IMR-90 (cell line): ENCODE results near the gene MCF2L2. TPM values are rescaled to one million over a fixed set of nuclear protein-coding genes. Genes with fewer than 3 reads are reported as not detected.

Source experiments
- ATAC-seq: fragments of 200-7000 bp; cut with Tn5 transposase; 2 replicates; pipeline ENCODE4 v1.9.1; 2020; ENCODE audit warnings: low read depth, mild to moderate bottlenecking, moderate library complexity
- BruUV-seq: library from RNA; stranded (reverse); fragments of 400-500 nt; replicated peaks from 2 replicates; lab custom pipeline; 2021; lab: Mats Ljungman, UMichigan
- CTCF ChIA-PET: fragments of 300-600 bp; formaldehyde crosslinking; extraction: SDS; loops from one replicate; lab custom pipeline; 2021; ENCODE audit warnings: antibody characterized with exemption; lab: Yijun Ruan, JAX
- POLR2A ChIA-PET: fragments of 300-600 bp; sonication (Branson Sonifier 250); formaldehyde crosslinking; loops from one replicate; lab custom pipeline; 2022; ENCODE audit warnings: antibody characterized with exemption; ENCODE audit not compliant: unreplicated experiment; lab: Charles Lee
- DNase-seq: peaks from one replicate; pipeline ENCODE4 v3.0.0; 2013
- H2AFZ ChIP-seq: replicated peaks from 2 replicates; pipeline ENCODE3; 2013; ENCODE audit warnings: low read length, mild to moderate bottlenecking; ENCODE audit not compliant: poor library complexity
- H2AK5ac ChIP-seq: 2 replicates; pipeline ENCODE4 v1.6.1; 2013; ENCODE audit warnings: low read depth, low read length, inconsistent platforms
- H2AK9ac ChIP-seq: replicated peaks from 2 replicates; pipeline ENCODE3; 2013; ENCODE audit warnings: mild to moderate bottlenecking, low read depth, low read length, moderate library complexity; ENCODE audit not compliant: poor library complexity
- H2BK120ac ChIP-seq: 2 replicates; pipeline ENCODE4 v1.6.1; 2013; ENCODE audit warnings: low read depth, low read length, inconsistent platforms
- H2BK15ac ChIP-seq: 3 replicates; pipeline ENCODE4 v1.6.1; 2013; ENCODE audit warnings: low read depth, low read length, inconsistent platforms
- H2BK20ac ChIP-seq: 2 replicates; pipeline ENCODE4 v1.6.1; 2013; ENCODE audit warnings: low read depth, mild to moderate bottlenecking, inconsistent platforms, low read length, moderate library complexity
- H2BK5ac ChIP-seq: 2 replicates; pipeline ENCODE4 v1.6.1; 2013; ENCODE audit warnings: mild to moderate bottlenecking, low read depth, low read length, inconsistent platforms; ENCODE audit not compliant: poor library complexity, severe bottlenecking
- H3K14ac ChIP-seq: replicated peaks from 2 replicates; pipeline ENCODE4 v1.6.1; 2013; ENCODE audit warnings: low read depth, low read length, inconsistent platforms
- H3K18ac ChIP-seq: 2 replicates; pipeline ENCODE4 v1.6.1; 2013; ENCODE audit warnings: low read depth, low read length, control low read depth
- H3K23ac ChIP-seq: 2 replicates; pipeline ENCODE4 v1.6.1; 2013; ENCODE audit warnings: low read depth, low read length, inconsistent platforms
- H3K27ac ChIP-seq: 2 replicates; pipeline ENCODE4 v1.5.1; 2013; ENCODE audit warnings: mild to moderate bottlenecking, control low read depth, low read length; ENCODE audit not compliant: insufficient read depth
- H3K27me3 ChIP-seq: 2 replicates; pipeline ENCODE4 v1.6.1; 2013; ENCODE audit warnings: low read length; ENCODE audit not compliant: control insufficient read depth, insufficient read depth
- H3K36me3 ChIP-seq: 2 replicates; pipeline ENCODE4 v1.6.1; 2013; ENCODE audit warnings: low read length, mixed read lengths; ENCODE audit not compliant: control insufficient read depth, insufficient read depth
- H3K4ac ChIP-seq: 2 replicates; pipeline ENCODE4 v1.6.1; 2013; ENCODE audit warnings: low read depth, low read length, inconsistent platforms
- H3K4me1 ChIP-seq: 2 replicates; pipeline ENCODE4 v1.6.1; 2013; ENCODE audit warnings: low read length, mixed read lengths; ENCODE audit not compliant: control insufficient read depth, insufficient read depth
- H3K4me2 ChIP-seq: 2 replicates; pipeline ENCODE4 v1.6.1; 2013; ENCODE audit warnings: low read depth, mild to moderate bottlenecking, control low read depth, low read length, moderate library complexity
- H3K4me3 ChIP-seq: 2 replicates; pipeline ENCODE4 v1.5.1; 2013; ENCODE audit warnings: low read depth, mild to moderate bottlenecking, control low read depth, low read length, moderate library complexity; ENCODE audit not compliant: insufficient read depth
- H3K56ac ChIP-seq: 2 replicates; pipeline ENCODE4 v1.6.1; 2013; ENCODE audit warnings: low read length, inconsistent platforms; ENCODE audit not compliant: insufficient read depth; ENCODE audit errors: extremely low read depth
- H3K79me1 ChIP-seq, 2 experiments: 2 replicates each; pipeline ENCODE4 v1.6.1; 2013; ENCODE audit warnings: low read length in 2 of 2, inconsistent platforms in 1 of 2, low read depth in 1 of 2
- H3K9ac ChIP-seq: 2 replicates; pipeline ENCODE4 v1.6.1; 2013; ENCODE audit warnings: low read depth, low read length, control low read depth
- H3K9me1 ChIP-seq: 2 replicates; pipeline ENCODE4 v1.6.1; 2013; ENCODE audit warnings: low read length, inconsistent platforms; ENCODE audit not compliant: insufficient read depth
- H3K9me3 ChIP-seq: 2 replicates; pipeline ENCODE4 v1.6.1; 2013; ENCODE audit warnings: low read length; ENCODE audit not compliant: control insufficient read depth, insufficient read depth
- H4K20me1 ChIP-seq: 2 replicates; pipeline ENCODE4 v1.6.1; 2013; ENCODE audit warnings: low read length, inconsistent platforms; ENCODE audit not compliant: insufficient read depth
- H4K5ac ChIP-seq: 2 replicates; pipeline ENCODE4 v1.6.1; 2013; ENCODE audit warnings: mild to moderate bottlenecking, low read depth, low read length, control low read depth
- H4K8ac ChIP-seq, 2 experiments: 2 replicates each; pipeline ENCODE4 v1.6.1; 2013; ENCODE audit warnings: low read depth in 2 of 2, low read length in 2 of 2, control low read depth in 1 of 2, inconsistent platforms in 1 of 2
- H4K91ac ChIP-seq: 2 replicates; pipeline ENCODE4 v1.6.1; 2013; ENCODE audit warnings: low read depth, low read length, inconsistent platforms; ENCODE audit not compliant: insufficient read depth
- CEBPB ChIP-seq: IDR thresholded peaks from 2 replicates; pipeline ENCODE4 v1.6.1; 2012; ENCODE audit warnings: low read depth, low read length, improper control_type of control experiment
- ELK1 ChIP-seq: fragments of 150-350 bp; IDR thresholded peaks from 2 replicates; pipeline ENCODE4 v1.6.1; 2016; ENCODE audit warnings: low read depth, mild to moderate bottlenecking, low read length, moderate library complexity, borderline replicate concordance
- FOS ChIP-seq: fragments of 150-350 bp; IDR thresholded peaks from 2 replicates; pipeline ENCODE4 v1.6.1; 2016; ENCODE audit warnings: low read depth, low read length
- RCOR1 ChIP-seq: IDR thresholded peaks from 2 replicates; pipeline ENCODE4 v1.6.1; 2012; ENCODE audit warnings: mild to moderate bottlenecking, low read length, improper control_type of control experiment; ENCODE audit not compliant: insufficient replicate concordance
- USF2 ChIP-seq: fragments of 150-350 bp; IDR thresholded peaks from 2 replicates; pipeline ENCODE4 v1.6.1; 2017; ENCODE audit warnings: mild to moderate bottlenecking, antibody characterized with exemption, low read length, low read depth
- WGBS, 2 experiments: methylation state at CpG; one replicate each; pipeline versions ENCODE4 v1.1.5 to v1.1.7; 2013; ENCODE audit warnings: missing lambda C conversion rate in 2 of 2; ENCODE audit not compliant: insufficient read length in 1 of 2; ENCODE audit errors: extremely low coverage in 2 of 2; 5-methylcytosine and 5-hydroxymethylcytosine counted together
- dilution Hi-C: fragments of 300-500 bp; cut with HindIII; formaldehyde crosslinking; loops from one replicate; pipeline ENCODE4 v1.14.3; 2018; ENCODE audit warnings: low sequenced_read_pairs; ENCODE audit not compliant: unreplicated experiment
- in situ Hi-C: fragments of 300-500 bp; cut with MboI; formaldehyde crosslinking; loops from 3 replicates; pipeline ENCODE4 v1.14.3; 2019; ENCODE audit warnings: low sequenced_read_pairs, inconsistent platforms, mixed read lengths
- intact Hi-C: fragments of 100-400 bp; cut with micrococcal nuclease; formaldehyde crosslinking; loops from 2 replicates; pipeline ENCODE4 v1.10.0; 2022
- polyA plus RNA-seq, 3 experiments: library from polyadenylated mRNA; depleted of rRNA; stranded (reverse); fragments of >200 nt; gene quantifications; 2 replicates each; pipeline ENCODE4 v1.2.3, GENCODE V29; 2012; ENCODE audit warnings: low replicate concordance in 1 of 3
- total RNA-seq: library from RNA; depleted of rRNA; stranded (reverse); fragments of >200 nt; gene quantifications from 2 replicates; pipeline ENCODE4 v1.2.3, GENCODE V29; 2012

MCF2L2 gene
- total and polyA plus RNA-seq, 2 of the 4 experiments (the other 2 are of a cell fraction), result under 0.01 TPM; not detected in 1

- CTCF ChIA-PET, result no interaction called here
Observed at GRCh38 chr3:183262875-183263378, 165.5 kb downstream of the MCF2L2 start.

More at GRCh38 chr3:183262875-183263378, 165.5 kb downstream of the MCF2L2 start:
- Histone ChIP-seq H2AFZ (no peak overlapping the region), H4K91ac (no peak overlapping the region), H3K9me3 (no peaks in the 10 kb centered on the region), H3K9me1 (no peaks in the 10 kb centered on the region), H2BK20ac (no peak overlapping the region), H3K4me1 (no peaks in the 10 kb centered on the region), H4K5ac (no peak overlapping the region), H3K27me3 (peaks cover 2% of the 10 kb centered on the region; the same call in 1 of the 2 replicates), H3K23ac (no peak overlapping the region), H3K4me2 (no peak overlapping the region), H3K79me1 (no peaks in the 10 kb centered on the region), H4K20me1 (no peaks in the 10 kb centered on the region; the same call in 1 of the 2 replicates), H3K36me3 (no peaks in the 10 kb centered on the region), H2BK120ac (no peak overlapping the region), H2BK15ac (no peak overlapping the region), H3K56ac (no peak overlapping the region), H3K27ac (no peak overlapping the region), H3K4me3 (no peak overlapping the region), H3K14ac (no peak overlapping the region), H3K18ac (no peak overlapping the region), H2AK9ac (no peak overlapping the region), H3K9ac (no peak overlapping the region), H2AK5ac (no peak overlapping the region), H4K8ac (no peak overlapping the region), H2BK5ac (no peak overlapping the region), H3K4ac (no peak overlapping the region)
- dilution Hi-C loops, result no loop called here
- POLR2A ChIA-PET, result no interaction called here
- TF ChIP-seq ELK1 (no peak), RCOR1 (no peak), CEBPB (no peak), USF2 (no peak), FOS (no peak)
- intact Hi-C loops, result no loop called here
- BruUV-seq, result no TSS peak
- ATAC-seq (no peak), DNase-seq (no peak)
- in situ Hi-C loops, result no loop called here
- 50% methylated on average over 1 of the region's 3 CpGs; no CpG with 5 or more reads in 1 of the 2 experiments for WGBS, 2 experiments
